ENCODE data around the gene ART5.
"Not testable (repeated sequence)": the region's sequence is repeated elsewhere in the genome, so short reads cannot be mapped to it uniquely, and the experiment has no call there.

The ART5 gene

GRCh38 chr11:3658252-3658651 is 16.5 kb upstream of the ART5 start:
- DNase-seq (ENCODE audit: low read depth in 2 of 2), result no peak

GRCh38 chr11:3657331-3657730 is 15.5 kb upstream of the ART5 start:
- DNase-seq (ENCODE audit: low read depth in 2 of 2), result not testable (repeated sequence)

- DNase-seq (ENCODE audit: low read depth in 2 of 2), result no peak
Observed at GRCh38 chr11:3655547-3655946, 13.8 kb upstream of the ART5 start.

GRCh38 chr11:3652514-3652913 is 10.7 kb upstream of the ART5 start:
- not testable (repeated sequence) for DNase-seq (ENCODE audit: low read depth in 2 of 2)

GRCh38 chr11:3649374-3649773 is 7.6 kb upstream of the ART5 start:
- not testable (repeated sequence) for DNase-seq (ENCODE audit: low read depth in 2 of 2)

GRCh38 chr11:3648843-3649242 is 7.1 kb upstream of the ART5 start:
- DNase-seq (ENCODE audit: low read depth in 2 of 2), result not testable (repeated sequence)

GRCh38 chr11:3645552-3645951 is 3.8 kb upstream of the ART5 start:
- no peak for DNase-seq (ENCODE audit: low read depth in 2 of 2)

GRCh38 chr11:3644817-3645235 is 3.0 kb upstream of the ART5 start, which contains the start of gene ART1:
TSS of gene ART1 (plus strand) at chr11:3645128. CDS start at chr11:3659214, 14,086 bp downstream.
- no peak for DNase-seq (ENCODE audit: low read depth in 2 of 2)

GRCh38 chr11:3643102-3643546 is 1.3 kb upstream of the ART5 start:
- DNase-seq (ENCODE audit: low read depth in 2 of 2), result not testable (repeated sequence)

GRCh38 chr11:3642071-3642951 is 519 bp upstream of the ART5 start:
- peak; percentile 10 to 68 for DNase-seq (ENCODE audit: low read depth in 2 of 2)

- no peak for DNase-seq (ENCODE audit: low read depth in 2 of 2)
Observed at GRCh38 chr11:3641191-3641590, 601 bp downstream of the ART5 start.

GRCh38 chr11:3639841-3640240 is 2.0 kb downstream of the ART5 start:
- no peak for DNase-seq (ENCODE audit: low read depth in 2 of 2)

GRCh38 chr11:3638513-3638912 is 3.3 kb downstream of the ART5 start:
- DNase-seq (ENCODE audit: low read depth in 2 of 2), result no peak

- no peak for DNase-seq (ENCODE audit: low read depth in 2 of 2)
Observed at GRCh38 chr11:3637201-3637600, 4.6 kb downstream of the ART5 start.

- no peak for DNase-seq (ENCODE audit: low read depth in 2 of 2)
Observed at GRCh38 chr11:3635641-3636375, 6.0 kb downstream of the ART5 start.

GRCh38 chr11:3632070-3632660 is 9.6 kb downstream of the ART5 start:
- no peak for DNase-seq (ENCODE audit: low read depth in 2 of 2)

- no peak for DNase-seq (ENCODE audit: low read depth in 2 of 2)
Observed at GRCh38 chr11:3631331-3631730, 10.5 kb downstream of the ART5 start.

- no peak for DNase-seq (ENCODE audit: low read depth in 2 of 2)
Observed at GRCh38 chr11:3627291-3627690, 14.5 kb downstream of the ART5 start.

- no peak for DNase-seq (ENCODE audit: low read depth in 2 of 2)
Observed at GRCh38 chr11:3626250-3626960, 15.4 kb downstream of the ART5 start.

- DNase-seq (ENCODE audit: low read depth in 2 of 2), result no peak
Observed at GRCh38 chr11:3623767-3624458, 17.9 kb downstream of the ART5 start.

- DNase-seq (ENCODE audit: low read depth in 2 of 2), result no peak
Observed at GRCh38 chr11:3623121-3623520, 18.7 kb downstream of the ART5 start.
